WTC11 (cell line): ENCODE data around the gene ANTXR1.

Source experiments
- ARID4B ChIP-seq: sonication (generic); formaldehyde crosslinking; IDR thresholded peaks from 2 replicates; pipeline ENCODE4 v1.8.0; 2023; ENCODE audit warnings: missing genetic modification reagents, mild to moderate bottlenecking, borderline replicate concordance
- CTCF ChIP-seq: fragments of 200-600 bp; IDR thresholded peaks from 2 replicates; pipeline ENCODE4 v1.8.0; 2022; ENCODE audit warnings: antibody characterized with exemption
- E2F1 ChIP-seq: sonication (generic); formaldehyde crosslinking; IDR thresholded peaks from 2 replicates; pipeline ENCODE4 v1.8.0; 2022; ENCODE audit warnings: mild to moderate bottlenecking, missing genetic modification reagents
- ELF4 ChIP-seq: sonication (generic); formaldehyde crosslinking; IDR thresholded peaks from 2 replicates; pipeline ENCODE4 v1.8.1; 2022; ENCODE audit warnings: low read depth, mild to moderate bottlenecking, moderate library complexity, missing genetic modification reagents
- ESRRA ChIP-seq: sonication (generic); formaldehyde crosslinking; IDR thresholded peaks from 2 replicates; pipeline ENCODE4 v1.8.1; 2022; ENCODE audit warnings: mild to moderate bottlenecking, missing genetic modification reagents, borderline replicate concordance
- FOXJ3 ChIP-seq: sonication (generic); formaldehyde crosslinking; IDR thresholded peaks from 2 replicates; pipeline ENCODE4 v1.9.0; 2021; ENCODE audit warnings: missing genetic modification reagents, mild to moderate bottlenecking, borderline replicate concordance
- HMGXB4 ChIP-seq: sonication (generic); formaldehyde crosslinking; IDR thresholded peaks from 2 replicates; pipeline ENCODE4 v1.8.1; 2023; ENCODE audit warnings: mild to moderate bottlenecking, moderate library complexity, missing genetic modification reagents
- RELA ChIP-seq: sonication (generic); formaldehyde crosslinking; IDR thresholded peaks from 2 replicates; pipeline ENCODE4 v1.8.1; 2022; ENCODE audit warnings: missing genetic modification reagents, mild to moderate bottlenecking, borderline replicate concordance
- TP53 ChIP-seq: sonication (generic); formaldehyde crosslinking; IDR thresholded peaks from 2 replicates; pipeline ENCODE4 v1.8.1; 2023; ENCODE audit warnings: mild to moderate bottlenecking, missing genetic modification reagents
- USF1 ChIP-seq: sonication (generic); formaldehyde crosslinking; IDR thresholded peaks from 2 replicates; pipeline ENCODE4 v1.8.0; 2022; ENCODE audit warnings: mild to moderate bottlenecking, missing genetic modification reagents
- ZNF121 ChIP-seq: sonication (generic); formaldehyde crosslinking; IDR thresholded peaks from 2 replicates; pipeline ENCODE4 v1.8.0; 2023; ENCODE audit warnings: missing genetic modification reagents
- ZNF263 ChIP-seq: sonication (generic); formaldehyde crosslinking; IDR thresholded peaks from 2 replicates; pipeline ENCODE4 v1.8.1; 2022; ENCODE audit warnings: low read depth, mild to moderate bottlenecking, moderate library complexity, missing genetic modification reagents
- ZNF396 ChIP-seq: fragments of 250-450 bp; sonication (Bioruptor Pico); IDR thresholded peaks from 2 replicates; pipeline ENCODE4 v1.8.0; 2021; ENCODE audit warnings: mild to moderate bottlenecking, moderate library complexity, borderline replicate concordance

GRCh38 chr2:69062307-69062962, 49.5 kb downstream of the ANTXR1 start:
- TF ChIP-seq CTCF (no peak), TP53 (CRISPR knock-in tag) (no peak), FOXJ3 (CRISPR knock-in tag) (no peak), ZNF396 (CRISPR knock-in tag) (no peak), ARID4B (no peak), USF1 (CRISPR knock-in tag) (no peak), ZNF121 (CRISPR knock-in tag) (no peak), RELA (CRISPR knock-in tag) (no peak), E2F1 (no peak), ZNF263 (CRISPR knock-in tag) (no peak), ESRRA (CRISPR knock-in tag) (no peak), HMGXB4 (no peak), ELF4 (CRISPR knock-in tag) (no peak)
